ENCODE data around the gene PCID2. TPM values are rescaled to one million over a fixed set of nuclear protein-coding genes. Genes with fewer than 3 reads are reported as not detected.
A peak's percentile ranks its signal among the peaks of the same experiment; 100 is the strongest.

PCID2 gene
- total and polyA plus RNA-seq, 2 donors (not counting 1 experiment from before 2014, with no cell fraction given) = 52.2 to 61.1 TPM

DNA sequence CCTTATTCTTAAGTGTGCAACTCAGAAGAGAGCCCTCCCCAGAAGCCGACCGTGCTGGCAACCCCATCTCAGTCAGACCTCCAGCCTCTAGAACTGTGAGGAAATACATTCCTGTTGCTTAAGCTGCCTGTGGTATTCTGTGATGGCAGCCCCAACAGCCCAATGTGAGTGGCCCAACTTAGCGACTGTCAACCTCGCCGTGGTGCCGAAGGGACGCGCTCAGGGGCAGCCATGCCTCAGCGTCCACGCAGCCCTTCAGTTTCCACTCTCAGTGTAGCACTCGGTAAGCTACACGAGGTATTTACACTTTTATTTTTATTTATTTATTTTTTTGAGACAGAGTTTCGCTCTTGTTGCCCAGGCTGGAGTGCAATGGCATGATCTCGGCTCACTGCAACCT, 31.6 kb downstream of the PCID2 start:
- TF ChIP-seq EZH2 (IDR thresholded peaks at IDR 0.05; ENCODE audit: borderline replicate concordance, insufficient read depth, low read depth, low read length, poor library complexity, severe bottlenecking) = no peak
- TF ChIP-seq CTCF (IDR thresholded peaks at IDR 0.05) = no peak
- WGBS (ENCODE audit: insufficient coverage) = 100% methylated on average over 7 of the region's 14 CpGs
- no peak overlapping the region for H2AFZ ChIP-seq (ENCODE audit: insufficient read depth, low read depth, low read length, poor library complexity, severe bottlenecking)
- H3K4me3 Mint-ChIP-seq = no peak overlapping the region
- CTCF ChIA-PET = no interaction called here
- H3K4me1 Mint-ChIP-seq = peaks cover 6% of the 10 kb centered on the region
- H3K36me3 ChIP-seq (replicated peaks in 1 of 2; ENCODE audit: control extremely low read depth in 1 of 2, control insufficient read depth in 1 of 2, extremely low read depth in 1 of 2, insufficient read depth in 2 of 2, low read length in 1 of 2) = peaks cover 0 to 62% of the 10 kb centered on the region in 2 experiments
- H3K9me3 Mint-ChIP-seq (ENCODE audit: insufficient read depth) = peaks cover 3% of the 10 kb centered on the region
- H3K9me3 ChIP-seq (ENCODE audit: control extremely low read depth in 1 of 3, control insufficient read depth in 2 of 3, insufficient read depth in 1 of 3, low read length in 2 of 3) = peaks cover 0 to 8% (median 0%) of the 10 kb centered on the region in 3 donors
- DNase-seq (no peak), ATAC-seq (ENCODE audit: low read depth) (no peak)
- H3K27me3 ChIP-seq (replicated peaks in 1 of 4; ENCODE audit: control extremely low read depth in 1 of 4, control insufficient read depth in 3 of 4, insufficient read depth in 4 of 4, low read length in 3 of 4) = no peaks in the 10 kb centered on the region
- H3K4me1 ChIP-seq (ENCODE audit: control insufficient read depth in 2 of 2, insufficient read depth in 2 of 2, low read length in 2 of 2) = no peaks in the 10 kb centered on the region
- intact Hi-C loops (cut with micrococcal nuclease) = no loop called here
- H3K27ac ChIP-seq (ENCODE audit: low read length in 2 of 2) = no peak overlapping the region
- H3K4me2 ChIP-seq (replicated peaks; ENCODE audit: low read depth, low read length, poor library complexity, severe bottlenecking) = no peak overlapping the region
- H3K4me3 ChIP-seq (ENCODE audit: control extremely low read depth in 1 of 5, extremely low read depth in 1 of 5, insufficient read depth in 1 of 5, low read depth in 2 of 5, low read length in 4 of 5) = no peak overlapping the region
- H3K9ac ChIP-seq (ENCODE audit: low read length) = no peak overlapping the region
- H3K27me3 Mint-ChIP-seq = no peaks in the 10 kb centered on the region
- H3K79me2 ChIP-seq (ENCODE audit: control insufficient read depth, insufficient read depth, low read length) = no peaks in the 10 kb centered on the region
- POLR2A ChIA-PET = no interaction called here
- H4K20me1 ChIP-seq (ENCODE audit: control insufficient read depth, insufficient read depth, low read length, poor library complexity, severe bottlenecking) = no peaks in the 10 kb centered on the region
- H3K27ac Mint-ChIP-seq = no peak overlapping the region

GRCh38 chr13:113176280-113176679, 32.2 kb downstream of the PCID2 start:
- Histone ChIP-seq H3K36me3 (replicated peaks in 1 of 2; ENCODE audit: control extremely low read depth in 1 of 2, control insufficient read depth in 1 of 2, extremely low read depth in 1 of 2, insufficient read depth in 2 of 2, low read length in 1 of 2) (peaks cover 0 to 58% of the 10 kb centered on the region in 2 experiments), H3K4me1 (ENCODE audit: control insufficient read depth in 2 of 2, insufficient read depth in 2 of 2, low read length in 2 of 2) (peaks cover 0 to 4% of the 10 kb centered on the region in 2 donors), H3K9ac (ENCODE audit: low read length) (no peak overlapping the region), H3K79me2 (ENCODE audit: control insufficient read depth, insufficient read depth, low read length) (no peaks in the 10 kb centered on the region), H3K27ac (ENCODE audit: low read length in 2 of 2) (peak overlapping the region in 1 of 2 donors; percentile 48), H2AFZ (ENCODE audit: insufficient read depth, low read depth, low read length, poor library complexity, severe bottlenecking) (no peak overlapping the region), H3K4me2 (replicated peaks; ENCODE audit: low read depth, low read length, poor library complexity, severe bottlenecking) (no peak overlapping the region), H4K20me1 (ENCODE audit: control insufficient read depth, insufficient read depth, low read length, poor library complexity, severe bottlenecking) (no peaks in the 10 kb centered on the region), H3K27me3 (replicated peaks in 1 of 4; ENCODE audit: control extremely low read depth in 1 of 4, control insufficient read depth in 3 of 4, insufficient read depth in 4 of 4, low read length in 3 of 4) (no peaks in the 10 kb centered on the region), H3K4me3 (ENCODE audit: control extremely low read depth in 1 of 5, extremely low read depth in 1 of 5, insufficient read depth in 1 of 5, low read depth in 2 of 5, low read length in 4 of 5) (no peak overlapping the region), H3K9me3 (ENCODE audit: control extremely low read depth in 1 of 3, control insufficient read depth in 2 of 3, insufficient read depth in 1 of 3, low read length in 2 of 3) (peaks cover 0 to 8% (median 0%) of the 10 kb centered on the region in 3 donors)
- WGBS (ENCODE audit: insufficient coverage) = 62% methylated on average over 2 of the region's 5 CpGs
- ChIA-PET CTCF (no interaction called here), POLR2A (no interaction called here)
- intact Hi-C loops (cut with micrococcal nuclease) = no loop called here
- H3K27me3 Mint-ChIP-seq = no peaks in the 10 kb centered on the region
- peak overlapping the region; percentile 26 for H3K4me3 Mint-ChIP-seq
- peaks cover 3% of the 10 kb centered on the region for H3K9me3 Mint-ChIP-seq (ENCODE audit: insufficient read depth)
- TF ChIP-seq EZH2 (IDR thresholded peaks at IDR 0.05; ENCODE audit: borderline replicate concordance, insufficient read depth, low read depth, low read length, poor library complexity, severe bottlenecking) (no peak), CTCF (IDR thresholded peaks at IDR 0.05) (no peak)
- DNase-seq = peak; percentile 54
- H3K27ac Mint-ChIP-seq = peak overlapping the region; percentile 86
- no peak for ATAC-seq (ENCODE audit: low read depth)
- H3K4me1 Mint-ChIP-seq = peaks cover 7% of the 10 kb centered on the region
